ENCODE data around the gene C2orf68. TPM values are rescaled to one million over a fixed set of nuclear protein-coding genes. Genes with fewer than 3 reads are reported as not detected.
A peak's percentile ranks its signal among the peaks of the same experiment; 100 is the strongest.

Gene C2orf68
- total and polyA plus RNA-seq, 2 of the 13 experiments (the other 11 are each of a cell fraction or from before 2014, with no cell fraction given): 47.1 to 77.4 TPM

DNA sequence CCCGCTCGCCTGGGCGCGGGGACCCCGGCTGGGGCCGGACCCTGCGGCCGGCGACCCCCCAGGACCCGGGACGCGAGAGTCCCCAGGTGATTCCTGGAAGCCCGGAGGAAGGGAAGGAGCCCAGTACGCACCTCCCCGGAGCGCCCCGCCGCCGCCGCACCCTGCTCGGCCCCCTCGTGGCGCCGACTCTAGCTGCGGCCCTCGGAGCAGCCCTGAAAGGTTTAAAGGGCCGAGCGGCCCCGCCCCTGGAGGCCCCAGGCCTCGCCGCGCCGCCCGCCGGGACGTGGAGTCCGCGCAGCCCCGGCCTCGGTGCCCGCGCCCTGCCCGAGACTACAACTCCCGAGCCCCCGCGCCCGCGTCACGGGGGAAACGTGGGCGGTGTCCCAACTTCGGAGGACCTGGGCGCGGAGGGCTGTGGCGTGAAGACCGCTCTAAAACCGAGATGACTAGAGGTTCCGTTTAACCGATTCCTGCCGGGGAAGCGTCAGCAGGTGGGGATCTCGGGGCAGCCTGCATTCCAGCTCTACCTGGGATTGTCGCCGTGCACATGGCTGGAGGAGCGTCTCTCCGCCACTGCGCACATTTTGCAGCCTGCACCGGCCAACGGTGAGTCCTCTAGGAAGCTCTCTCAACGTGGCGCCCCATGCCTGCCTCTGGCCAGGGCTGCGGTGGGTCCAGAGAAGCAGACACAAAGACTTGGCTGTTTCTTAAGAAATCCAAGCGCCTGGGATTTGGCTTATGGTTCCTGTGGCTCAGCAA is 9.2 kb downstream of the C2orf68 start, which contains the start of gene TMEM150A (continued):
- TF ChIP-seq NFE2L1 (CRISPR knock-in tag; IDR thresholded peaks at IDR 0.05; ENCODE audit: borderline replicate concordance): no peak
- TF ChIP-seq CAMTA2 (CRISPR knock-in tag; IDR thresholded peaks at IDR 0.05; ENCODE audit: borderline replicate concordance): no peak; the same call in 1 of the 2 replicates
- TF ChIP-seq, protein P1, sequence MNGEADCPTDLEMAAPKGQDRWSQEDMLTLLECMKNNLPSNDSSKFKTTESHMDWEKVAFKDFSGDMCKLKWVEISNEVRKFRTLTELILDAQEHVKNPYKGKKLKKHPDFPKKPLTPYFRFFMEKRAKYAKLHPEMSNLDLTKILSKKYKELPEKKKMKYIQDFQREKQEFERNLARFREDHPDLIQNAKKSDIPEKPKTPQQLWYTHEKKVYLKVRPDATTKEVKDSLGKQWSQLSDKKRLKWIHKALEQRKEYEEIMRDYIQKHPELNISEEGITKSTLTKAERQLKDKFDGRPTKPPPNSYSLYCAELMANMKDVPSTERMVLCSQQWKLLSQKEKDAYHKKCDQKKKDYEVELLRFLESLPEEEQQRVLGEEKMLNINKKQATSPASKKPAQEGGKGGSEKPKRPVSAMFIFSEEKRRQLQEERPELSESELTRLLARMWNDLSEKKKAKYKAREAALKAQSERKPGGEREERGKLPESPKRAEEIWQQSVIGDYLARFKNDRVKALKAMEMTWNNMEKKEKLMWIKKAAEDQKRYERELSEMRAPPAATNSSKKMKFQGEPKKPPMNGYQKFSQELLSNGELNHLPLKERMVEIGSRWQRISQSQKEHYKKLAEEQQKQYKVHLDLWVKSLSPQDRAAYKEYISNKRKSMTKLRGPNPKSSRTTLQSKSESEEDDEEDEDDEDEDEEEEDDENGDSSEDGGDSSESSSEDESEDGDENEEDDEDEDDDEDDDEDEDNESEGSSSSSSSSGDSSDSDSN (CRISPR knock-in tag; IDR thresholded peaks at IDR 0.05): peak; percentile 66
- peak; percentile 28; the same call in 1 of the 2 replicates for TF ChIP-seq FOXP4 (CRISPR knock-in tag; IDR thresholded peaks at IDR 0.05)
- no peak for TF ChIP-seq THYN1 (CRISPR knock-in tag; IDR thresholded peaks at IDR 0.05; ENCODE audit: borderline replicate concordance, low read depth)
- TF ChIP-seq ATM (IDR thresholded peaks at IDR 0.05; ENCODE audit: borderline replicate concordance): no peak
- no peak for TF ChIP-seq PLSCR1 (CRISPR knock-in tag; IDR thresholded peaks at IDR 0.05; ENCODE audit: borderline replicate concordance)
- no peak for TF ChIP-seq TP53 (CRISPR knock-in tag; conservative IDR thresholded peaks at IDR 0.05)
- no peak for TF ChIP-seq YEATS2 (CRISPR knock-in tag; IDR thresholded peaks at IDR 0.05; ENCODE audit: borderline replicate concordance)
- TF ChIP-seq, protein P2, sequence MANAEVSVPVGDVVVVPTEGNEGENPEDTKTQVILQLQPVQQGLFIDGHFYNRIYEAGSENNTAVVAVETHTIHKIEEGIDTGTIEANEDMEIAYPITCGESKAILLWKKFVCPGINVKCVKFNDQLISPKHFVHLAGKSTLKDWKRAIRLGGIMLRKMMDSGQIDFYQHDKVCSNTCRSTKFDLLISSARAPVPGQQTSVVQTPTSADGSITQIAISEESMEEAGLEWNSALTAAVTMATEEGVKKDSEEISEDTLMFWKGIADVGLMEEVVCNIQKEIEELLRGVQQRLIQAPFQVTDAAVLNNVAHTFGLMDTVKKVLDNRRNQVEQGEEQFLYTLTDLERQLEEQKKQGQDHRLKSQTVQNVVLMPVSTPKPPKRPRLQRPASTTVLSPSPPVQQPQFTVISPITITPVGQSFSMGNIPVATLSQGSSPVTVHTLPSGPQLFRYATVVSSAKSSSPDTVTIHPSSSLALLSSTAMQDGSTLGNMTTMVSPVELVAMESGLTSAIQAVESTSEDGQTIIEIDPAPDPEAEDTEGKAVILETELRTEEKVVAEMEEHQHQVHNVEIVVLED (CRISPR knock-in tag; IDR thresholded peaks at IDR 0.05; ENCODE audit: borderline replicate concordance): peak; percentile 79
- no peak for TF ChIP-seq U2AF2 (IDR thresholded peaks at IDR 0.05; ENCODE audit: low read depth, low read length)
- no peak for TF ChIP-seq HDAC2 (CRISPR knock-in tag; IDR thresholded peaks at IDR 0.05)
- no peak for TF ChIP-seq NFE2 (CRISPR knock-in tag; IDR thresholded peaks at IDR 0.05)
- TF ChIP-seq EZH2 (conservative IDR thresholded peaks at IDR 0.05; ENCODE audit: low read depth, low read length): no peak
- no peak for TF ChIP-seq ZBTB14 (CRISPR knock-in tag; IDR thresholded peaks at IDR 0.05)
- TF ChIP-seq ZNF572 (CRISPR knock-in tag; IDR thresholded peaks at IDR 0.05): no peak
- peak; percentile 48; the same call in 1 of the 2 replicates for TF ChIP-seq NR2F2 (IDR thresholded peaks at IDR 0.05; ENCODE audit: borderline replicate concordance, low read depth)
- TF ChIP-seq ATF1 (CRISPR knock-in tag; IDR thresholded peaks at IDR 0.05): peak; percentile 70; the same call in 1 of the 2 replicates
- no peak; the same call in 1 of the 2 replicates for TF ChIP-seq KAT7 (CRISPR knock-in tag; IDR thresholded peaks at IDR 0.05; ENCODE audit: borderline replicate concordance)
- peak; percentile 77 for TF ChIP-seq SRSF1 (optimal IDR thresholded peaks at IDR 0.05; ENCODE audit: low read depth, low read length)
